Measurements from ENCODE around the gene VTI1A. TPM values are rescaled to one million over a fixed set of nuclear protein-coding genes. Genes with fewer than 3 reads are reported as not detected.

VTI1A gene
- total and polyA plus RNA-seq, 2 of the 13 experiments (the other 11 are each of a cell fraction or from before 2014, with no cell fraction given): 11.7 to 32.7 TPM

- TF ChIP-seq HMGXB3 (CRISPR knock-in tag; IDR thresholded peaks at IDR 0.05; ENCODE audit: borderline replicate concordance) (no peak), BRF2 (CRISPR knock-in tag; IDR thresholded peaks at IDR 0.05) (no peak), KDM3A (CRISPR knock-in tag; IDR thresholded peaks at IDR 0.05; ENCODE audit: low read depth) (no peak), STAT6 (CRISPR knock-in tag; IDR thresholded peaks at IDR 0.05; ENCODE audit: borderline replicate concordance) (no peak), ZNF552 (CRISPR knock-in tag; IDR thresholded peaks at IDR 0.05; ENCODE audit: borderline replicate concordance) (no peak), PAF1 (CRISPR knock-in tag; IDR thresholded peaks at IDR 0.05) (no peak), BRCA1 (CRISPR knock-in tag; IDR thresholded peaks at IDR 0.05) (no peak)
These were observed 34.6 kb downstream of the VTI1A start (continued) for GRCh38 chr10:112481602-112482001.

Measured in HepG2 (cell line).